ENCODE data around the gene RAD51AP2.

The RAD51AP2 gene

GRCh38 chr2:17470855-17471641 lies 47.2 kb downstream of the RAD51AP2 start:
- no peak for DNase-seq (ENCODE audit: low spot score)
- Mint-ChIP-seq H3K27ac (no peak overlapping the region), H3K36me3 (ENCODE audit: low read depth) (no peaks in the 10 kb centered on the region), H3K4me1 (ENCODE audit: low read depth) (no peaks in the 10 kb centered on the region), H3K27me3 (ENCODE audit: low read depth) (no peaks in the 10 kb centered on the region), H3K4me3 (no peak overlapping the region), H3K9me3 (peaks cover 6% of the 10 kb centered on the region)

- no peak for DNase-seq (ENCODE audit: low spot score)
- H3K27ac Mint-ChIP-seq: no peak overlapping the region
- H3K9me3 Mint-ChIP-seq: no peaks in the 10 kb centered on the region
- H3K27me3 Mint-ChIP-seq (ENCODE audit: low read depth): no peaks in the 10 kb centered on the region
- H3K4me1 Mint-ChIP-seq (ENCODE audit: low read depth): no peaks in the 10 kb centered on the region
- H3K4me3 Mint-ChIP-seq: no peak overlapping the region
- H3K36me3 Mint-ChIP-seq (ENCODE audit: low read depth): no peaks in the 10 kb centered on the region
Observed at GRCh38 chr2:17461087-17461475, 57.2 kb downstream of the RAD51AP2 start.
